Stimulated activated CD4-positive, alpha-beta T cell treated with anti-CD3 and anti-CD28 coated beads, TNF-alpha, amount 100 ng/mL, for 24 hours (primary cell): ENCODE results near the gene RPTOR.

ENCODE experiments used
- DNase-seq, 3 experiments: peaks; one replicate each; pipeline ENCODE4 v3.0.0-alpha.2; 2020; ENCODE audit warnings: low read depth in 3 of 3

Gene RPTOR

GRCh38 chr17:80996422-80997305 lies 452.0 kb downstream of the RPTOR start:
- no peak for DNase-seq

- no peak for DNase-seq
These were observed 452.9 kb downstream of the RPTOR start for GRCh38 chr17:80997424-80998117.

GRCh38 chr17:80998118-80998747 lies 453.6 kb downstream of the RPTOR start:
- DNase-seq: no peak

- no peak for DNase-seq
These were observed 454.3 kb downstream of the RPTOR start for GRCh38 chr17:80998748-80999535.

- DNase-seq: no peak
These were observed 455.1 kb downstream of the RPTOR start for GRCh38 chr17:80999536-81000333.

GRCh38 chr17:81000334-81000630 lies 455.6 kb downstream of the RPTOR start:
- no peak for DNase-seq

- DNase-seq: no peak
These were observed 456.2 kb downstream of the RPTOR start for GRCh38 chr17:81000631-81001357.

- DNase-seq: no peak
These were observed 457.4 kb downstream of the RPTOR start for GRCh38 chr17:81002013-81002384.

- no peak for DNase-seq
These were observed 458.0 kb downstream of the RPTOR start for GRCh38 chr17:81002409-81003361.

GRCh38 chr17:81003711-81004475 lies 459.3 kb downstream of the RPTOR start:
- no peak for DNase-seq

- DNase-seq: no peak
These were observed 462.3 kb downstream of the RPTOR start for GRCh38 chr17:81006891-81007290.

- no peak for DNase-seq
These were observed 463.5 kb downstream of the RPTOR start for GRCh38 chr17:81008140-81008539.

GRCh38 chr17:81009136-81009535 lies 464.5 kb downstream of the RPTOR start:
- DNase-seq: no peak

- DNase-seq: no peak
These were observed 466.3 kb downstream of the RPTOR start for GRCh38 chr17:81010935-81011334.

GRCh38 chr17:81011951-81012350 lies 467.3 kb downstream of the RPTOR start:
- DNase-seq: no peak

- DNase-seq: no peak
These were observed 468.2 kb downstream of the RPTOR start for GRCh38 chr17:81012574-81013447.

- no peak for DNase-seq
These were observed 469.0 kb downstream of the RPTOR start for GRCh38 chr17:81013642-81014041.

- DNase-seq: no peak
These were observed 470.5 kb downstream of the RPTOR start for GRCh38 chr17:81015136-81015535.
